Liver (tissue), 3 donors: ENCODE results near the gene TMEM244.

ENCODE experiments used
- CTCF ChIP-seq: fragments of 150-350 bp; IDR thresholded peaks from 2 replicates; pipeline ENCODE4 v1.5.1; 2017; ENCODE audit warnings: improper control_type of control experiment, low read depth, low read length; ENCODE audit not compliant: missing input control
- FOXA1 ChIP-seq: IDR thresholded peaks from 2 replicates; pipeline ENCODE4 v1.6.1; 2016; ENCODE audit warnings: antibody characterized with exemption
- RXRA ChIP-seq, 2 donors: IDR thresholded peaks; 2 replicates each; pipeline ENCODE4 v1.6.1; 2017 to 2018; ENCODE audit warnings: antibody characterized with exemption in 2 of 2, mild to moderate bottlenecking in 1 of 2
- SP1 ChIP-seq: IDR thresholded peaks from 2 replicates; pipeline ENCODE4 v1.6.1; 2018; ENCODE audit warnings: antibody characterized with exemption, mild to moderate bottlenecking
- TF ChIP-seq, protein P1 (sequence below): IDR thresholded peaks from 2 replicates; pipeline ENCODE4 v1.6.1; 2016; ENCODE audit warnings: antibody characterized with exemption
- donor health status: healthy.
- donor health status: healthy.

DNA sequence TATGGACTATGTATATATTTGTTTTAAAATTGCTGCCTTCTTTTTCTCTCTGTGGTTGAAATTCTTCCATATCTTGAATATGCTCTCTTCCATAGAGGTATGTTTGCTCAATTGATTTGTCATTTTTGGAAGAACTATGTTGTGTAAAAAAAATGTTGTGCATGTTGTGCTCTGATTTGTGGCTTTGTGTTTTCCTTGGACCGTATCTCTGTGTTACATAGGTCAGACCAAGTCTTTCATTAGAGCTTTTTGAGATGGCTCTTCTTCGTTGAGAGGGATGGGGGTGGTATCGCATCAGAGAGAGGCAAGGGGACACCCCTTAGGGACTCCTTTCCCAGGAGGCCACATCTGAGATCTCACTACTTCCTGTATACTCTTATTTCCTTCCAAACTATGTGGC, 43.8 kb downstream of the TMEM244 start:
- no peak for TF ChIP-seq CTCF
- no peak for TF ChIP-seq RXRA (IDR thresholded peaks at IDR 0.05)
- TF ChIP-seq FOXA1 = no peak
- TF ChIP-seq, protein P1, sequence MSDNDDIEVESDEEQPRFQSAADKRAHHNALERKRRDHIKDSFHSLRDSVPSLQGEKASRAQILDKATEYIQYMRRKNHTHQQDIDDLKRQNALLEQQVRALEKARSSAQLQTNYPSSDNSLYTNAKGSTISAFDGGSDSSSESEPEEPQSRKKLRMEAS = no peak
- no peak for TF ChIP-seq SP1
